A549 (cell line): ENCODE results near the gene HHATL.

Experiments
- BHLHE40 ChIP-seq: IDR thresholded peaks from 2 replicates; pipeline ENCODE4 v1.6.1; 2012; ENCODE audit warnings: low read depth, low read length, inconsistent platforms
- CTCF ChIP-seq: fragments of >200 bp; sonication (Bioruptor Twin); formaldehyde crosslinking; IDR thresholded peaks from 3 replicates; pipeline ENCODE4 v1.5.1; 2016
- EP300 ChIP-seq, 2 experiments: fragments of >200 bp; sonication (Bioruptor Twin); formaldehyde crosslinking; IDR thresholded peaks; 2 replicates in 1 of 2; 3 replicates in 1 of 2; pipeline ENCODE4 v1.6.1; 2016 to 2017
- HDAC2 ChIP-seq: fragments of 200-600 bp; sonication (generic); IDR thresholded peaks from 2 replicates; pipeline ENCODE4 v1.6.1; 2016
- RCOR1 ChIP-seq: fragments of 150-350 bp; IDR thresholded peaks from 2 replicates; pipeline ENCODE4 v1.6.1; 2014; ENCODE audit warnings: antibody characterized with exemption, low read length, low read depth
- RFX5 ChIP-seq: fragments of 450-650 bp; IDR thresholded peaks from 2 replicates; pipeline ENCODE4 v1.7.1; 2014; ENCODE audit warnings: antibody characterized with exemption, mild to moderate bottlenecking, moderate library complexity
- SMC3 ChIP-seq: fragments of >200 bp; sonication (Bioruptor Twin); formaldehyde crosslinking; IDR thresholded peaks from 3 replicates; pipeline ENCODE4 v1.6.1; 2018; ENCODE audit warnings: inconsistent platforms

- no peak for TF ChIP-seq BHLHE40
- no peak for TF ChIP-seq RFX5
- no peak for TF ChIP-seq CTCF
- TF ChIP-seq HDAC2 = no peak
- TF ChIP-seq SMC3 = no peak
- TF ChIP-seq EP300 (IDR thresholded peaks at IDR 0.05) = no peak
- no peak for TF ChIP-seq RCOR1
Measured at GRCh38 chr3:42661593-42662022, 41.0 kb downstream of the HHATL start.
